ENCODE results near the gene BHMT. TPM values are rescaled to one million over a fixed set of nuclear protein-coding genes. Genes with fewer than 3 reads are reported as not detected.

BHMT gene
- total and polyA plus RNA-seq, 9 of the 15 experiments (the other 6 are each of a cell fraction or from before 2014, with no cell fraction given), result not detected

- no peaks in the 10 kb centered on the region for H3K79me2 ChIP-seq (ENCODE audit: control insufficient read depth, insufficient read depth, low read length)
- H3K4me2 ChIP-seq (ENCODE audit: insufficient read depth, low read length), result peak overlapping the region; percentile 51
- H3K4me3 ChIP-seq, result no peak overlapping the region
- WGBS (ENCODE audit: insufficient coverage, low coverage, missing lambda C conversion rate), result 4% methylated on average over 5 of the region's 6 CpGs
- H2AFZ ChIP-seq (ENCODE audit: low read depth, low read length), result peak overlapping the region; percentile 70
- H3K27ac ChIP-seq (ENCODE audit: extremely low read depth, low read depth, low read length), result peak overlapping the region; percentile 45; the same call in 1 of the 3 replicates
- ATAC-seq (peak; percentile 78), FAIRE-seq (no peak), DNase-seq (ENCODE audit: extremely low read depth in 1 of 4, low spot score in 3 of 4) (peak; percentile 18 to 37 (median 23))
- BruUV-seq (replicated peaks), result no TSS peak
- peaks cover 0 to 10% of the 10 kb centered on the region in 2 experiments; a peak in 4 of 5 replicates for H3K4me1 ChIP-seq (replicated peaks in 1 of 2; ENCODE audit: control insufficient read depth in 2 of 2, insufficient read depth in 2 of 2, low read length in 2 of 2)
- H3K9ac ChIP-seq (ENCODE audit: insufficient read depth in 1 of 2, low read depth in 2 of 2, low read length in 2 of 2), result peak overlapping the region in 1 of 2 experiments; percentile 4; a peak in 1 of 4 replicates
- no peaks in the 10 kb centered on the region for H3K9me1 ChIP-seq (ENCODE audit: control insufficient read depth, insufficient read depth, low read length)
- H4K20me1 ChIP-seq (replicated peaks; ENCODE audit: control insufficient read depth, insufficient read depth, low read length), result no peaks in the 10 kb centered on the region
- CTCF ChIA-PET (ENCODE audit: low intra/inter-chr PET ratio), result no interaction called here
- POLR2A ChIA-PET, result interaction anchor here (0.7 to 0.8 kb wide), 2 partner anchors 160 to 918 kb away, joined by 3 read pairs; no protein-coding TSS in a partner anchor
- H3K9me3 ChIP-seq (replicated peaks; ENCODE audit: control insufficient read depth, insufficient read depth, low read depth, low read length), result no peaks in the 10 kb centered on the region
- in situ Hi-C loops (cut with MboI) (no loop called here), intact Hi-C loops (cut with micrococcal nuclease) (no loop called here)
- no peaks in the 10 kb centered on the region for H3K36me3 ChIP-seq (ENCODE audit: control insufficient read depth, insufficient read depth, low read length)
- no peaks in the 10 kb centered on the region for H3K27me3 ChIP-seq (ENCODE audit: control insufficient read depth in 2 of 2, insufficient read depth in 2 of 2, low read length in 2 of 2)
- no peak for TF ChIP-seq NCOA4 (IDR thresholded peaks at IDR 0.05; ENCODE audit: partially characterized antibody)
- TF ChIP-seq BACH1 (tag; IDR thresholded peaks at IDR 0.05), result peak; percentile 69; the same call in 1 of the 2 replicates
- TF ChIP-seq PCBP2 (IDR thresholded peaks at IDR 0.05; ENCODE audit: low read depth, low read length, poor library complexity, severe bottlenecking), result no peak
- no peak for TF ChIP-seq ZNF384 (IDR thresholded peaks at IDR 0.05; ENCODE audit: low read depth, low read length)
- TF ChIP-seq HINFP (tag; conservative IDR thresholded peaks at IDR 0.05; ENCODE audit: low read depth), result no peak
- no peak for TF ChIP-seq SAFB (IDR thresholded peaks at IDR 0.05; ENCODE audit: borderline replicate concordance, low read depth, low read length)
- no peak for TF ChIP-seq CTBP1 (IDR thresholded peaks at IDR 0.05; ENCODE audit: borderline replicate concordance)
- peak; percentile 41; the same call in 1 of the 2 replicates for TF ChIP-seq MAFF (IDR thresholded peaks at IDR 0.05; ENCODE audit: low read length)
- TF ChIP-seq RBM34 (IDR thresholded peaks at IDR 0.05; ENCODE audit: borderline replicate concordance, insufficient read depth, low read length), result no peak
- no peak for TF ChIP-seq TGIF2 (CRISPR knock-in tag; IDR thresholded peaks at IDR 0.05)
- TF ChIP-seq ZNF316 (IDR thresholded peaks at IDR 0.05), result peak; percentile 78
- TF ChIP-seq ZNF23 (CRISPR knock-in tag; IDR thresholded peaks at IDR 0.05), result no peak
- no peak for TF ChIP-seq PRPF4 (IDR thresholded peaks at IDR 0.05; ENCODE audit: insufficient read depth, low read depth, low read length, poor library complexity, severe bottlenecking)
- no peak for TF ChIP-seq BRF1 (IDR thresholded peaks at IDR 0.05; ENCODE audit: borderline replicate concordance, extremely low read depth, insufficient read length)
- TF ChIP-seq NFRKB (IDR thresholded peaks at IDR 0.05; ENCODE audit: low read depth), result peak; percentile 32; the same call in 1 of the 2 replicates
- TF ChIP-seq MBD1 (CRISPR knock-in tag; IDR thresholded peaks at IDR 0.05), result no peak
- TF ChIP-seq ZNF436 (CRISPR knock-in tag; IDR thresholded peaks at IDR 0.05), result no peak
- no peak for TF ChIP-seq SUPT5H (IDR thresholded peaks at IDR 0.05)
- TF ChIP-seq MEIS2 (IDR thresholded peaks at IDR 0.05; ENCODE audit: partially characterized antibody), result peak; percentile 13
- TF ChIP-seq SPI1 (IDR thresholded peaks at IDR 0.05; ENCODE audit: borderline replicate concordance, low read depth, low read length), result peak; percentile 78
These were observed 32.2 kb downstream of the BHMT start for GRCh38 chr5:79143684-79144379.
